ENCODE results near the gene RIN3. TPM values are rescaled to one million over a fixed set of nuclear protein-coding genes. Genes with fewer than 3 reads are reported as not detected.

RIN3 gene
- total and polyA plus RNA-seq, 2 donors (not counting 3 experiments of a cell fraction or from before 2014, with no cell fraction given): 5.1 to 20.8 TPM

- BruUV-seq (replicated peaks): no TSS peak
- ChIA-PET POLR2A (no interaction called here), CTCF (no interaction called here)
- no peaks in the 10 kb centered on the region for H3K4me1 ChIP-seq (ENCODE audit: control insufficient read depth, extremely low read depth, insufficient read depth, low read length)
- no peak for FAIRE-seq
- no peaks in the 10 kb centered on the region for H3K9me3 ChIP-seq (replicated peaks; ENCODE audit: control insufficient read depth, insufficient read depth, low read length)
- TF ChIP-seq JUN (IDR thresholded peaks at IDR 0.05; ENCODE audit: borderline replicate concordance, insufficient read depth, insufficient read length, low read depth) (no peak), FOS (IDR thresholded peaks at IDR 0.05; ENCODE audit: borderline replicate concordance, insufficient read depth, low read length) (no peak), MAX (IDR thresholded peaks at IDR 0.05; ENCODE audit: insufficient read depth, insufficient read length) (no peak), GATA2 (IDR thresholded peaks at IDR 0.05; ENCODE audit: insufficient read depth, insufficient read length, low read depth, low read length) (no peak), MYC (IDR thresholded peaks at IDR 0.05; ENCODE audit: low read depth, low read length) (no peak)
- TF ChIP-seq, protein P1, sequence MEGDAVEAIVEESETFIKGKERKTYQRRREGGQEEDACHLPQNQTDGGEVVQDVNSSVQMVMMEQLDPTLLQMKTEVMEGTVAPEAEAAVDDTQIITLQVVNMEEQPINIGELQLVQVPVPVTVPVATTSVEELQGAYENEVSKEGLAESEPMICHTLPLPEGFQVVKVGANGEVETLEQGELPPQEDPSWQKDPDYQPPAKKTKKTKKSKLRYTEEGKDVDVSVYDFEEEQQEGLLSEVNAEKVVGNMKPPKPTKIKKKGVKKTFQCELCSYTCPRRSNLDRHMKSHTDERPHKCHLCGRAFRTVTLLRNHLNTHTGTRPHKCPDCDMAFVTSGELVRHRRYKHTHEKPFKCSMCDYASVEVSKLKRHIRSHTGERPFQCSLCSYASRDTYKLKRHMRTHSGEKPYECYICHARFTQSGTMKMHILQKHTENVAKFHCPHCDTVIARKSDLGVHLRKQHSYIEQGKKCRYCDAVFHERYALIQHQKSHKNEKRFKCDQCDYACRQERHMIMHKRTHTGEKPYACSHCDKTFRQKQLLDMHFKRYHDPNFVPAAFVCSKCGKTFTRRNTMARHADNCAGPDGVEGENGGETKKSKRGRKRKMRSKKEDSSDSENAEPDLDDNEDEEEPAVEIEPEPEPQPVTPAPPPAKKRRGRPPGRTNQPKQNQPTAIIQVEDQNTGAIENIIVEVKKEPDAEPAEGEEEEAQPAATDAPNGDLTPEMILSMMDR (IDR thresholded peaks at IDR 0.05; ENCODE audit: extremely low read depth in 1 of 2, insufficient read depth in 1 of 2, low read depth in 1 of 2, low read length in 2 of 2): no peak
- no peaks in the 10 kb centered on the region for H3K79me2 ChIP-seq (ENCODE audit: control insufficient read depth, insufficient read depth, low read length)
- peaks cover 0 to 5% of the 10 kb centered on the region in 2 experiments for H3K36me3 ChIP-seq (ENCODE audit: control insufficient read depth in 2 of 2, extremely low read depth in 1 of 2, insufficient read depth in 2 of 2, low read length in 2 of 2)
- H3K9ac ChIP-seq (replicated peaks; ENCODE audit: extremely low read depth, insufficient read depth, low read length): no peak overlapping the region
- no peak for DNase-seq (ENCODE audit: low read depth, low spot score)
- no peak overlapping the region for H3K27ac ChIP-seq (ENCODE audit: insufficient read depth, low read depth, low read length)
- intact Hi-C loops (cut with micrococcal nuclease): no loop called here
- H3K9me1 ChIP-seq (replicated peaks; ENCODE audit: control insufficient read depth, extremely low read depth, insufficient read depth, low read length): no peaks in the 10 kb centered on the region
- no peaks in the 10 kb centered on the region for H3K27me3 ChIP-seq (ENCODE audit: control insufficient read depth in 2 of 2, insufficient read depth in 2 of 2, low read length in 2 of 2)
- no peak overlapping the region for H2AFZ ChIP-seq (ENCODE audit: low read depth, low read length)
- no peak overlapping the region for H3K4me3 ChIP-seq (replicated peaks in 1 of 3; ENCODE audit: insufficient read depth in 1 of 3, low read depth in 1 of 3, low read length in 3 of 3)
- dilution Hi-C loops (cut with MboI; ENCODE audit: extremely low pct_ligation_motif_present, low sequenced_read_pairs): no loop called here
- H4K20me1 ChIP-seq (replicated peaks; ENCODE audit: control insufficient read depth, extremely low read depth, insufficient read depth, low read length): no peaks in the 10 kb centered on the region
- no peak overlapping the region for H3K4me2 ChIP-seq (ENCODE audit: insufficient read depth, low read length)
Measured at GRCh38 chr14:92561906-92562479, 48.4 kb downstream of the RIN3 start.
